Measurements from ENCODE around the gene TREM1.

GRCh38 chr6:41334482-41335040, 48.1 kb upstream of the TREM1 start:
- TF ChIP-seq CTCF (IDR thresholded peaks at IDR 0.05; ENCODE audit: extremely low read depth in 1 of 2, insufficient read depth in 1 of 2, low read depth in 1 of 2, low read length in 2 of 2): no peak
- TF ChIP-seq EZH2 (IDR thresholded peaks at IDR 0.05; ENCODE audit: borderline replicate concordance, low read depth, low read length, severe bottlenecking): no peak
- TF ChIP-seq GATA2 (IDR thresholded peaks at IDR 0.05; ENCODE audit: insufficient read depth, insufficient read length, low read depth, low read length): no peak

Data from endothelial cell of umbilical vein (primary cell).